Activated CD4-positive, alpha-beta memory T cell treated with anti-CD3 and anti-CD28 coated beads for 36 hours (primary cell): ENCODE data around the gene TCERG1L. TPM values are rescaled to one million over a fixed set of nuclear protein-coding genes. Genes with fewer than 3 reads are reported as not detected.
"Not testable (repeated sequence)": the region's sequence is repeated elsewhere in the genome, so short reads cannot be mapped to it uniquely, and the experiment has no call there.

ENCODE experiments used
- CTCF ChIA-PET: fragments of 350-600 bp; sonication (Branson Sonifier 250); formaldehyde crosslinking; loops from one replicate; lab custom pipeline; 2021; ENCODE audit warnings: antibody characterized with exemption, inconsistent platforms; lab: Charles Lee
- POLR2A ChIA-PET: fragments of 350-600 bp; sonication (Branson Sonifier 250); formaldehyde crosslinking; loops from one replicate; lab custom pipeline; 2021; ENCODE audit warnings: antibody characterized with exemption; lab: Charles Lee
- DNase-seq: peaks from one replicate; pipeline ENCODE4 v3.0.0-alpha.2; 2020
- H3K27ac Mint-ChIP-seq: one replicate; pipeline ENCODE4 v1.8.0; 2021; ENCODE audit warnings: mixed read lengths
- H3K27me3 Mint-ChIP-seq: one replicate; pipeline ENCODE4 v1.8.0; 2021; ENCODE audit warnings: mixed read lengths
- H3K36me3 Mint-ChIP-seq: one replicate; pipeline ENCODE4 v1.8.0; 2021; ENCODE audit warnings: mixed read lengths
- H3K4me1 Mint-ChIP-seq: one replicate; pipeline ENCODE4 v1.8.0; 2021; ENCODE audit warnings: low read depth, mixed read lengths
- H3K4me3 Mint-ChIP-seq: one replicate; pipeline ENCODE4 v1.8.0; 2021; ENCODE audit warnings: mild to moderate bottlenecking, mixed read lengths
- H3K9me3 Mint-ChIP-seq: one replicate; pipeline ENCODE4 v1.8.0; 2021; ENCODE audit warnings: mixed read lengths
- intact Hi-C: fragments of 100-400 bp; cut with micrococcal nuclease; formaldehyde crosslinking; loops from one replicate; pipeline ENCODE4 v1.15.1; 2023
- total RNA-seq, 2 experiments: library from RNA; stranded (reverse); gene quantifications; one replicate each; pipeline ENCODE4 v1.2.3, GENCODE V29; 2021

The TCERG1L gene
- total RNA-seq, 2 experiments from 2014 or later = not detected

DNA sequence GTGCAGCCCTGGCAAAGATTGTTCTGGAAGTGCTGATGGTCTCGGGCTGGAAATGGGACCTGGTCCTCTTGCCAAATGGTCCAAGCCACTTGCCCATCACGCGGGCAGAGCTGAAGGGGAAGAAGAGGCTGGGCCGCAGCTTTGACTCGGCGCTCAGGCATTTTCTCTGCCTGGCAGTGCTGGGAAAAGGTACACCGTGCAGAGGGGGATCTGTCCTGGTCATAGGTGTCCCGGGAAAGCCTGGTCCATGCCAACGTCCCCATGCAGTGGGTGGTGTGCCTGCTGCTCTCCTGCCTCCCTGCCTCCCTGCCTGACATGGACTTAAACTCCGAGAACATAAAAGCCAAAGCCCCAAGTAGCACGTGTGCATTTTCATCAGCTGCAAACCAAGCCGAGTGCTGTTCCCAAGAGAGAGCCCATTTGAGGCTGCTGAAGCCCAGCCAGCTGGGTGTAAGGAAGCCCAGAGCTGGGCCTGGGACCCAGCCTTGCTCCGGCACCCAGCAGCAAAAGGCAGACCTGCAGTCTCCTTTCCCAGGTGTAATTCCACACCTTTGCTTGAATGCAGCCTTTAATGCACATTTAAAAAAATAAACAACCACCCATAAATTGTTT lies 72.7 kb downstream of the TCERG1L start:
- H3K27ac Mint-ChIP-seq = no peak overlapping the region
- CTCF ChIA-PET = no interaction called here
- no peak for DNase-seq

GRCh38 chr10:131237991-131238651 lies 73.4 kb downstream of the TCERG1L start:
- intact Hi-C loops = no loop called here
- Mint-ChIP-seq H3K9me3 (peaks cover 5% of the 10 kb centered on the region), H3K36me3 (no peaks in the 10 kb centered on the region), H3K27ac (no peak overlapping the region), H3K27me3 (no peaks in the 10 kb centered on the region), H3K4me3 (no peak overlapping the region), H3K4me1 (no peaks in the 10 kb centered on the region)
- DNase-seq = no peak
- ChIA-PET CTCF (no interaction called here), POLR2A (no interaction called here)

More for the DNA sequence above, 72.7 kb downstream of the TCERG1L start:
- H3K27me3 Mint-ChIP-seq = no peaks in the 10 kb centered on the region
- intact Hi-C loops = no loop called here
- H3K9me3 Mint-ChIP-seq = peaks cover 3% of the 10 kb centered on the region
- H3K36me3 Mint-ChIP-seq = no peaks in the 10 kb centered on the region
- POLR2A ChIA-PET = no interaction called here
- H3K4me3 Mint-ChIP-seq = no peak overlapping the region
- no peaks in the 10 kb centered on the region for H3K4me1 Mint-ChIP-seq

DNA sequence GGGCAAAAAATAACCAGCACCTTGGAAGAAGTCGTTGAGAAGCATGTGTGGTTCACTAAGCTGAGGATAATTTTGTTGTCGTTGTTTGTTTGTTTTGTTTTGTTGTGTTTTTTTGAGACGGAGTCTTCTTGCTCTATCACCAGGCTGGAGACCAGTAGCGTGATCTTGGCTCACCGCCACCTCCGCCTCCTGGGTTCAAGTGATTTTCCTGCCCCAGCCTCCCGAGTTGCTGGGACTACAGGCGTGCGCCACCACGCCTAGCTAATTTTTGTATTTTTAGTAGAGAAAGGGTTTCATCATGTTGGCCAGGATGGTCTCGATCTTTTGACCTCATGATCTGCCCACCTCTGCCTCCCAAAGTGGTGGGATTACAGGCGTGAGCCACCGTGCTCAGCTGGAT lies 76.9 kb downstream of the TCERG1L start:
- H3K27ac Mint-ChIP-seq, H3K36me3 Mint-ChIP-seq, H3K4me3 Mint-ChIP-seq, DNase-seq, H3K27me3 Mint-ChIP-seq, H3K4me1 Mint-ChIP-seq, CTCF ChIA-PET, intact Hi-C loops, H3K9me3 Mint-ChIP-seq, POLR2A ChIA-PET: not testable (repeated sequence)

DNA sequence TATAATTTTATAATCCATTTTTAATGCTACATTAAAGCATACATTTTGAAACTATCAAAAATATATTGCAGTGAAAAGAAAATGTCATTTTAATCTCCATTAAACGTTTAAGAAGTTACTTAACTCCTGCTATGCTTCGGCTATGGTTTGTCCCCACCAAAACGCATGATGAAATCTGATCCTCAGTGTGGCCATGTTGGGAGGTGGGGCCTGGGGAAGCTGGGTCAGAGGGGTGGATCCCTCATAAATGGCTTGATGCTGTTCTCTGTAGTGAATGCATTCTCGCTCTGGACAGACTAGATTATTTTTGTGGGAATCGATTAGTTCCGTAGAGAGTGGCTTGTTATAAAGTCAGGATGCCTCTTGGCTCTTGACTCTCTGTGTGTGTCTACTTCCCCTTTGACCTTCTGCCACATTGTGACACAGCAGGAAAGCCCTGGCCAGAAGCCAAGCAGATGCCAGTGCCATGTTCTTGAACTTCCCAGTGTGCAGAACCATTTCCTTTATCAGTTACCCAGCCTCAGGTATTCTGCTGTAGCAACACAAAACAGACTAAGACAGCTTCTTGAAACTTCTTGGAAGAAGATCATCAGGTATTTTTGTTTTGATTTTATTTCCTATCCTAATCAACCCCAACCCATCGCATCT lies 77.8 kb downstream of the TCERG1L start:
- CTCF ChIA-PET = no interaction called here
- DNase-seq = no peak
- H3K36me3 Mint-ChIP-seq = no peaks in the 10 kb centered on the region
- intact Hi-C loops = no loop called here
- H3K4me3 Mint-ChIP-seq = no peak overlapping the region
- no peak overlapping the region for H3K27ac Mint-ChIP-seq
- peaks cover 5% of the 10 kb centered on the region for H3K9me3 Mint-ChIP-seq
- no peaks in the 10 kb centered on the region for H3K4me1 Mint-ChIP-seq
- POLR2A ChIA-PET = no interaction called here
- no peaks in the 10 kb centered on the region for H3K27me3 Mint-ChIP-seq

DNA sequence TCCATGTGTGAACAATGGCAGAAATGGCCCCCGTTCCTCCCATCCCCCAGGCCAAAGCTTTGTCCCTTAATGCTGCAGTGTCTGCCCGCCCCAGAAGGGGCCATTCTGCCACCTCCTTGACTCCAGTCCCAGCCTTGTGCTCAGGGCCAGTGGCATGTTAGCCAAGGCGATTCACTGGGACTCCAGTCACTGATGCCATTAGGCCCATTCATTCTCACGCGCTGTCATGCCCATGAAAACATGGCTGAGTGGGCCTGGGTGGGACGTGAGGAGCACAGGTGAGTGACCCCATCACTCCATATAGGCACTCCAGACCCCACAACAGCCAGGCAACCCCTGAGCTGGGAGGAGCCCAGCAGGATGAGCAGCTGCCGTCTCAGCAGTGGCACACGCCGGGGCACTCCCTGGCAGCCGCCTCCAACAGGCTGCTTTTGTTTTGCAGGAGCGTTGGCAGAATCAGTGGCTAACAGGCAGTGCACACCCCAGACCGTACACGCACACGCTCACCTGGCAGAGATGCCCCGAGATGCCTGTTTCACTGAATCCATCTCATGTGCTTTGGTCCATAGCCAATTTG lies 79.5 kb downstream of the TCERG1L start:
- ChIA-PET POLR2A (no interaction called here), CTCF (no interaction called here)
- intact Hi-C loops = no loop called here
- no peaks in the 10 kb centered on the region for H3K27me3 Mint-ChIP-seq
- H3K27ac Mint-ChIP-seq = no peak overlapping the region
- no peak for DNase-seq
- no peaks in the 10 kb centered on the region for H3K4me1 Mint-ChIP-seq
- no peak overlapping the region for H3K4me3 Mint-ChIP-seq
- no peaks in the 10 kb centered on the region for H3K36me3 Mint-ChIP-seq
- peaks cover 5% of the 10 kb centered on the region for H3K9me3 Mint-ChIP-seq

DNA sequence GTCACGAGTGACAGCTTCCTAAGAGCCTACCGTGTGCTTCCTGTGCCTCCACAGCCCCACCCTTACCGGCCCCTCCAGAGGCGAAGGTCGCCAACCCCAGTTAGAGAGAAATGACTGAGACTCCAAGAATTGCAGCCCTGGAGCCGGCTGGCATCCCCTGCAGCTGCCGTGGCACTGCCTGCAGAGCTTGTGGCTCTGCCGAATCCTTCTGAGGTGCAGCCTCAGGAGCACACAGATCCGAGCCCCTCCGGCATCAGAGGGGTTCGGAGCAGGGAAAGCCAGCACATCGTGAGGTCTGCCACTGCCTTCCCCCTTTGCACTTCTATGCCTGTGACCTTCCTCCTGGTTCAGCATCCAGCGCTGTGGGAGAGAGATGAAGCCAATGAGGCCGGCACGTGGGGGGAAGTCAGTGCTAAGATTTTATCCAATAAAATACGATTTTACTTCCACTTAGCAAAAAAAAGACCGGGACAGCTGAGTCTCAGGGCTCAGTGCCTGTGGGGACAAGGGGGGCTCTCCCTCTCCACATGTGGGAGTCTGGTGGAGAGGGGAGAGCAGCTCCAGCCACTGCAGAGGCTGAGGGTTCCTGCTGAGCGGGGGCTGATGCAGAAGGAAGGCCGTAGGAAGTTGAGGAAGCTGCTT lies 80.1 kb downstream of the TCERG1L start:
- intact Hi-C loops = no loop called here
- Mint-ChIP-seq H3K9me3 (peaks cover 5% of the 10 kb centered on the region), H3K27ac (no peak overlapping the region), H3K4me1 (no peaks in the 10 kb centered on the region), H3K4me3 (no peak overlapping the region), H3K27me3 (no peaks in the 10 kb centered on the region), H3K36me3 (no peaks in the 10 kb centered on the region)
- DNase-seq = no peak
- POLR2A ChIA-PET = no interaction called here
- CTCF ChIA-PET = no interaction called here

- peaks cover 5% of the 10 kb centered on the region for H3K9me3 Mint-ChIP-seq
- no peak overlapping the region for H3K27ac Mint-ChIP-seq
- no peaks in the 10 kb centered on the region for H3K4me1 Mint-ChIP-seq
- no peaks in the 10 kb centered on the region for H3K36me3 Mint-ChIP-seq
- intact Hi-C loops = no loop called here
- POLR2A ChIA-PET = no interaction called here
- no peaks in the 10 kb centered on the region for H3K27me3 Mint-ChIP-seq
- no peak overlapping the region for H3K4me3 Mint-ChIP-seq
- DNase-seq = no peak
- CTCF ChIA-PET = no interaction called here
Observed at GRCh38 chr10:131230641-131231322, 80.7 kb downstream of the TCERG1L start.

- no peak for DNase-seq
- Mint-ChIP-seq H3K27ac (no peak overlapping the region), H3K36me3 (no peaks in the 10 kb centered on the region), H3K4me3 (no peak overlapping the region), H3K9me3 (peaks cover 5% of the 10 kb centered on the region), H3K27me3 (no peaks in the 10 kb centered on the region), H3K4me1 (no peaks in the 10 kb centered on the region)
- ChIA-PET POLR2A (no interaction called here), CTCF (no interaction called here)
- intact Hi-C loops = no loop called here
Observed at GRCh38 chr10:131230166-131230565, 81.4 kb downstream of the TCERG1L start.

GRCh38 chr10:131227163-131227740 lies 84.3 kb downstream of the TCERG1L start:
- CTCF ChIA-PET = no interaction called here
- Mint-ChIP-seq H3K27me3 (no peaks in the 10 kb centered on the region), H3K9me3 (no peaks in the 10 kb centered on the region), H3K4me1 (no peaks in the 10 kb centered on the region), H3K27ac (no peak overlapping the region), H3K4me3 (no peak overlapping the region), H3K36me3 (no peaks in the 10 kb centered on the region)
- POLR2A ChIA-PET = no interaction called here
- intact Hi-C loops = no loop called here
- DNase-seq = no peak

DNA sequence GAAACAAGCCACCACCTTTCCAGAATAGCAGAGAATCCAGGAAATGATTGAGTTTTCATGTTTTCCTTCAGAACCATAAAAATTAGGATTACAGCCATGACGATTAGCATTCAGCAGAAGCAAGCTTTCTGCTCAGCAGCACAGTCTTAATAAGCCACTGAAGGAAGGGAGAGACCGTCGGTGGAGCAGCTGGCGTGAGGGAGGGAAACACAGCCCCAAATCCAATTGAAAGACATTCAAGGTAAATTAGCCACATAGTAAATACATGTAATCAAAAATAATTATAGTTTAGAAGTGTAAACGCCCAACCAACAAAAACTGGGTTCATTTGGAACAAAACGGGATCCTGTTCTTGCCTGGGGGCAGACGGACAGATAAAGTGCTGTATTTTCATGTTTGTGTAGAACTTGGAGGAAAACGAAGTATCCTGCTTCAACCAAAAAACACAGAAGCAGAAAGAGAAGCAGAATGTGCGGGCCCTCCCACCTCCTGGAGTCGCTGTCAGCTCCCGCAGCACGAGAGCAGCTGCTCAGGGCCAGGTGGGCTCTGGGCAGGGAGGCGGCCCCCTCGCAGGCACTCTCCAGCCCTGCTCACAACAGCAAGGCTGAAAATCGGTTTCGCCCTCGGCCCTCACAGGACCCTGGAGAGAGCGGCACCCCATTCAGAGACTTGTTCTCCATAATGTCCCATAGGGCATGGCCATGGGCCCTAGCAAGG lies 84.9 kb downstream of the TCERG1L start:
- H3K27me3 Mint-ChIP-seq = no peaks in the 10 kb centered on the region
- DNase-seq = no peak
- no peaks in the 10 kb centered on the region for H3K36me3 Mint-ChIP-seq
- no peak overlapping the region for H3K27ac Mint-ChIP-seq
- ChIA-PET CTCF (no interaction called here), POLR2A (no interaction called here)
- intact Hi-C loops = no loop called here
- no peaks in the 10 kb centered on the region for H3K9me3 Mint-ChIP-seq
- H3K4me1 Mint-ChIP-seq = no peaks in the 10 kb centered on the region
- H3K4me3 Mint-ChIP-seq = no peak overlapping the region

- intact Hi-C loops = no loop called here
- no peaks in the 10 kb centered on the region for H3K27me3 Mint-ChIP-seq
- no peaks in the 10 kb centered on the region for H3K9me3 Mint-ChIP-seq
- ChIA-PET POLR2A (no interaction called here), CTCF (no interaction called here)
- H3K4me3 Mint-ChIP-seq = no peak overlapping the region
- H3K27ac Mint-ChIP-seq = no peak overlapping the region
- H3K36me3 Mint-ChIP-seq = no peaks in the 10 kb centered on the region
- no peak for DNase-seq
- H3K4me1 Mint-ChIP-seq = no peaks in the 10 kb centered on the region
Observed at GRCh38 chr10:131224106-131224505, 87.4 kb downstream of the TCERG1L start.
